PC-3 (cell line): ENCODE data around the gene CLINT1. TPM values are rescaled to one million over a fixed set of nuclear protein-coding genes. Genes with fewer than 3 reads are reported as not detected.

Experiments used
- ATAC-seq: fragments of 200-7000 bp; cut with Tn5 transposase; 2 replicates; pipeline ENCODE4 v1.9.1; 2020; ENCODE audit warnings: mild to moderate bottlenecking, moderate library complexity
- BruUV-seq: library from RNA; stranded (reverse); fragments of 400-500 nt; replicated peaks from 2 replicates; lab custom pipeline; 2021; lab: Mats Ljungman, UMichigan
- CTCF ChIA-PET: fragments of 300-600 bp; sonication (Branson Sonifier 250); formaldehyde crosslinking; loops from one replicate; lab custom pipeline; 2022; ENCODE audit warnings: antibody characterized with exemption; lab: Charles Lee
- POLR2A ChIA-PET: fragments of 300-600 bp; sonication (Branson Sonifier 250); formaldehyde crosslinking; loops from one replicate; lab custom pipeline; 2022; ENCODE audit warnings: antibody characterized with exemption; ENCODE audit not compliant: unreplicated experiment; lab: Charles Lee
- DNase-seq: peaks from one replicate; pipeline ENCODE4 v3.0.0-alpha.2; 2015
- H2AFZ ChIP-seq: fragments of 300-600 bp; sonication (generic); 2 replicates; pipeline ENCODE4 v1.6.0; 2016; ENCODE audit warnings: antibody characterized with exemption, low read length
- H3F3A ChIP-seq: fragments of 300-600 bp; sonication (generic); one replicate; pipeline ENCODE4 v1.6.0; 2017; ENCODE audit warnings: antibody characterized with exemption, low read length, control low read depth, mild to moderate bottlenecking; ENCODE audit not compliant: unreplicated experiment
- H3K27ac ChIP-seq: fragments of 300-600 bp; sonication (generic); 2 replicates; pipeline ENCODE4 v1.5.1; 2016; ENCODE audit warnings: mild to moderate bottlenecking, low read length
- H3K27me3 ChIP-seq: fragments of 300-600 bp; sonication (generic); 2 replicates; pipeline ENCODE4 v1.6.1; 2016; ENCODE audit warnings: low read length, mixed read lengths
- H3K36me3 ChIP-seq: fragments of 300-600 bp; sonication (generic); 2 replicates; pipeline ENCODE4 v1.6.1; 2016; ENCODE audit warnings: low read depth, mixed run types, low read length, mixed read lengths
- H3K4me1 ChIP-seq: fragments of 300-600 bp; sonication (generic); 2 replicates; pipeline ENCODE4 v1.5.1; 2016; ENCODE audit warnings: low read length; ENCODE audit not compliant: insufficient read depth
- H3K4me2 ChIP-seq: fragments of 300-600 bp; sonication (generic); 2 replicates; pipeline ENCODE4 v1.6.0; 2016; ENCODE audit warnings: low read length
- H3K4me3 ChIP-seq: fragments of 300-600 bp; sonication (generic); 2 replicates; pipeline ENCODE4 v1.5.1; 2016; ENCODE audit warnings: mild to moderate bottlenecking, low read length, mixed read lengths
- H3K79me2 ChIP-seq: fragments of 300-600 bp; sonication (generic); 2 replicates; pipeline ENCODE4 v1.6.1; 2017; ENCODE audit warnings: low read length, mixed read lengths
- H3K9ac ChIP-seq: fragments of 300-600 bp; sonication (generic); 2 replicates; pipeline ENCODE4 v1.6.0; 2016; ENCODE audit warnings: mild to moderate bottlenecking, low read length
- H3K9me2 ChIP-seq: fragments of 300-600 bp; sonication (generic); replicated peaks from 2 replicates; pipeline ENCODE4 v1.6.1; 2016; ENCODE audit warnings: mixed run types, low read length, mixed read lengths
- H3K9me3 ChIP-seq: fragments of 300-600 bp; sonication (generic); 2 replicates; pipeline ENCODE4 v1.6.1; 2016; ENCODE audit warnings: low read length, mixed read lengths
- H4K20me1 ChIP-seq: fragments of 300-600 bp; sonication (generic); 2 replicates; pipeline ENCODE4 v1.6.1; 2016; ENCODE audit warnings: low read length, mixed read lengths
- EZH2 ChIP-seq: fragments of 300-600 bp; sonication (generic); IDR thresholded peaks from one replicate; pipeline ENCODE4 v1.6.1; 2017; ENCODE audit warnings: antibody characterized with exemption, mild to moderate bottlenecking, low read length; ENCODE audit not compliant: unreplicated experiment
- EZH2phosphoT487 ChIP-seq: fragments of 300-600 bp; sonication (generic); IDR thresholded peaks from 2 replicates; pipeline ENCODE4 v1.6.1; 2018; ENCODE audit warnings: mild to moderate bottlenecking, antibody characterized with exemption, low read length, borderline replicate concordance
- intact Hi-C: fragments of 100-400 bp; cut with micrococcal nuclease; formaldehyde crosslinking; loops from 2 replicates; pipeline ENCODE4 v1.9.0; 2023
- total RNA-seq: library from RNA; depleted of rRNA; stranded (reverse); fragments of >200 nt; gene quantifications from 2 replicates; pipeline ENCODE4 v1.2.3, GENCODE V29; 2014
- TF ChIP-seq, protein P1 (sequence below): fragments of 300-600 bp; sonication (generic); conservative IDR thresholded peaks from 2 replicates; pipeline ENCODE4 v1.5.1; 2017; ENCODE audit warnings: antibody characterized with exemption, low read depth, mild to moderate bottlenecking, low read length

CLINT1 gene
- total RNA-seq, 1 experiment from 2014 or later, result 125 TPM

- ChIA-PET CTCF (no interaction called here), POLR2A (no interaction called here)
- Histone ChIP-seq H3K9me2 (no peaks in the 10 kb centered on the region), H3F3A (no peaks in the 10 kb centered on the region), H4K20me1 (no peaks in the 10 kb centered on the region), H3K9ac (no peak overlapping the region), H3K27me3 (0 out of 2 replicates have a peak, but pooled peaks cover 3% of the 10 kb centered on the region), H3K79me2 (no peaks in the 10 kb centered on the region), H3K4me2 (no peak overlapping the region), H3K4me1 (no peaks in the 10 kb centered on the region), H3K4me3 (no peak overlapping the region), H2AFZ (no peak overlapping the region), H3K9me3 (no peaks in the 10 kb centered on the region), H3K27ac (no peak overlapping the region), H3K36me3 (no peaks in the 10 kb centered on the region)
- DNase-seq (no peak), ATAC-seq (no peak)
- TF ChIP-seq, protein P1, sequence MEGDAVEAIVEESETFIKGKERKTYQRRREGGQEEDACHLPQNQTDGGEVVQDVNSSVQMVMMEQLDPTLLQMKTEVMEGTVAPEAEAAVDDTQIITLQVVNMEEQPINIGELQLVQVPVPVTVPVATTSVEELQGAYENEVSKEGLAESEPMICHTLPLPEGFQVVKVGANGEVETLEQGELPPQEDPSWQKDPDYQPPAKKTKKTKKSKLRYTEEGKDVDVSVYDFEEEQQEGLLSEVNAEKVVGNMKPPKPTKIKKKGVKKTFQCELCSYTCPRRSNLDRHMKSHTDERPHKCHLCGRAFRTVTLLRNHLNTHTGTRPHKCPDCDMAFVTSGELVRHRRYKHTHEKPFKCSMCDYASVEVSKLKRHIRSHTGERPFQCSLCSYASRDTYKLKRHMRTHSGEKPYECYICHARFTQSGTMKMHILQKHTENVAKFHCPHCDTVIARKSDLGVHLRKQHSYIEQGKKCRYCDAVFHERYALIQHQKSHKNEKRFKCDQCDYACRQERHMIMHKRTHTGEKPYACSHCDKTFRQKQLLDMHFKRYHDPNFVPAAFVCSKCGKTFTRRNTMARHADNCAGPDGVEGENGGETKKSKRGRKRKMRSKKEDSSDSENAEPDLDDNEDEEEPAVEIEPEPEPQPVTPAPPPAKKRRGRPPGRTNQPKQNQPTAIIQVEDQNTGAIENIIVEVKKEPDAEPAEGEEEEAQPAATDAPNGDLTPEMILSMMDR, result no peak
- TF ChIP-seq EZH2phosphoT487 (no peak), EZH2 (no peak)
- no TSS peak for BruUV-seq
- intact Hi-C loops, result no loop called here
These were observed 41.7 kb upstream of the CLINT1 start for GRCh38 chr5:157900644-157901043.

- Histone ChIP-seq H3K9me2 (no peaks in the 10 kb centered on the region), H3K4me1 (no peaks in the 10 kb centered on the region), H4K20me1 (no peaks in the 10 kb centered on the region), H3K27me3 (no peaks in the 10 kb centered on the region), H2AFZ (no peak overlapping the region), H3K4me2 (no peak overlapping the region), H3K9ac (no peak overlapping the region), H3F3A (no peaks in the 10 kb centered on the region), H3K79me2 (no peaks in the 10 kb centered on the region), H3K9me3 (no peaks in the 10 kb centered on the region), H3K36me3 (no peaks in the 10 kb centered on the region), H3K27ac (no peak overlapping the region), H3K4me3 (no peak overlapping the region)
- TF ChIP-seq EZH2phosphoT487 (no peak), EZH2 (no peak)
- TF ChIP-seq, protein P1, result no peak
- CTCF ChIA-PET, result no interaction called here
- DNase-seq (no peak), ATAC-seq (no peak)
- intact Hi-C loops, result no loop called here
- POLR2A ChIA-PET, result no interaction called here
- BruUV-seq, result no TSS peak
These were observed 34.7 kb upstream of the CLINT1 start for GRCh38 chr5:157893611-157894010.

DNA sequence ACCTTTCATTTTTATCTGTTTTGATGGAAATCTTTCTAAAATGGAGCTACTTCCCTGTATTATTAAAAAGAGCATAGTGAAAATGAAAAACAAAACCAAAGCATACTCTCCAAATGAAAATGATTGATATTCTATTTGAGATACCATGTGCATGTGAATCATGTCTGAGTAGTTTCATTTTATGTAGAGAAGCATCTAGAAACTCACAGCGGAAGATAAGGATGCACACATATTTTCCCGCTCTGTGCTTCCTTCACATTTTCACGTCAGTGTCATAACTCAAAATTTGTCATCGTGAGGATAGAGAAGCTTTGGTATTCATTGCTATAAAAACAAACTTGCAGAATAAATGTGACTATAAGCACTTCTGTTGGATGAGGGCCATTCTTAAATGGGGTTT, 34.0 kb upstream of the CLINT1 start:
- TF ChIP-seq, protein P1, result no peak
- TF ChIP-seq EZH2phosphoT487, result no peak
- no peaks in the 10 kb centered on the region for H3K9me2 ChIP-seq
- H3K9ac ChIP-seq, result no peak overlapping the region
- CTCF ChIA-PET, result no interaction called here
- ATAC-seq (no peak), DNase-seq (no peak)
- no peaks in the 10 kb centered on the region for H3K36me3 ChIP-seq
- H3K27ac ChIP-seq, result no peak overlapping the region
- H3K4me3 ChIP-seq, result no peak overlapping the region
- POLR2A ChIA-PET, result no interaction called here
- H2AFZ ChIP-seq, result no peak overlapping the region
- H3K4me1 ChIP-seq, result no peaks in the 10 kb centered on the region
- intact Hi-C loops, result no loop called here
- H3K9me3 ChIP-seq, result no peaks in the 10 kb centered on the region
- H3F3A ChIP-seq, result no peaks in the 10 kb centered on the region
- H3K27me3 ChIP-seq, result no peaks in the 10 kb centered on the region
- H3K4me2 ChIP-seq, result no peak overlapping the region
- no TSS peak for BruUV-seq
- H4K20me1 ChIP-seq, result no peaks in the 10 kb centered on the region
- no peaks in the 10 kb centered on the region for H3K79me2 ChIP-seq
